GM18505 (cell line): ENCODE data around the gene DOP1B.

Source experiments
- ATAC-seq: cut with Tn5 transposase; IDR thresholded peaks from one replicate; pipeline ENCODE4 v1.9.1; 2021; ENCODE audit not compliant: unreplicated experiment
- POLR2A ChIP-seq: IDR thresholded peaks from 4 replicates; pipeline ENCODE4 v1.6.1; 2011; ENCODE audit warnings: borderline replicate concordance; ENCODE audit not compliant: insufficient read depth, insufficient read length; ENCODE audit errors: extremely low read depth

The DOP1B gene, protein sequence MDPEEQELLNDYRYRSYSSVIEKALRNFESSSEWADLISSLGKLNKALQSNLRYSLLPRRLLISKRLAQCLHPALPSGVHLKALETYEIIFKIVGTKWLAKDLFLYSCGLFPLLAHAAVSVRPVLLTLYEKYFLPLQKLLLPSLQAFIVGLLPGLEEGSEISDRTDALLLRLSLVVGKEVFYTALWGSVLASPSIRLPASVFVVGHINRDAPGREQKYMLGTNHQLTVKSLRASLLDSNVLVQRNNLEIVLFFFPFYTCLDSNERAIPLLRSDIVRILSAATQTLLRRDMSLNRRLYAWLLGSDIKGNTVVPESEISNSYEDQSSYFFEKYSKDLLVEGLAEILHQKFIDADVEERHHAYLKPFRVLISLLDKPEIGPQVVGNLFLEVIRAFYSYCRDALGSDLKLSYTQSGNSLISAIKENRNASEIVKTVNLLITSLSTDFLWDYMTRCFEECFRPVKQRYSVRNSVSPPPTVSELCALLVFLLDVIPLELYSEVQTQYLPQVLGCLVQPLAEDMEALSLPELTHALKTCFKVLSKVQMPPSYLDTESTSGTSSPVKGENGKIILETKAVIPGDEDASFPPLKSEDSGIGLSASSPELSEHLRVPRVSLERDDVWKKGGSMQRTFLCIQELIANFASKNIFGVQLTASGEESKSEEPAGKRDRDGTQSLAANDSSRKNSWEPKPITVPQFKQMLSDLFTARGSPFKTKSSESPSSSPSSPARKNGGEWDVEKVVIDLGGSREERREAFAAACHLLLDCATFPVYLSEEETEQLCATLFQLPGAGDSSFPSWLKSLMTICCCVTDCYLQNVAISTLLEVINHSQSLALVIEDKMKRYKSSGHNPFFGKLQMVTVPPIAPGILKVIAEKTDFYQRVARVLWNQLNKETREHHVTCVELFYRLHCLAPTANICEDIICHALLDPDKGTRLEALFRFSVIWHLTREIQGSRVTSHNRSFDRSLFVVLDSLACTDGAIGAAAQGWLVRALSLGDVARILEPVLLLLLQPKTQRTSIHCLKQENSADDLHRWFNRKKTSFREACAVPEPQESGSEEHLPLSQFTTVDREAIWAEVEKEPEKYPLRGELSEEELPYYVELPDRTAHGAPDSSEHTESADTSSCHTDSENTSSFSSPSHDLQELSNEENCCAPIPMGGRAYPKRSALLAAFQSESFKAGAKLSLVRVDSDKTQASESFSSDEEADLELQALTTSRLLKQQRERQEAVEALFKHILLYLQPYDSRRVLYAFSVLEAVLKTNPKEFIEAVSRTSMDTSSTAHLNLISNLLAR (N-terminal part only)

DNA sequence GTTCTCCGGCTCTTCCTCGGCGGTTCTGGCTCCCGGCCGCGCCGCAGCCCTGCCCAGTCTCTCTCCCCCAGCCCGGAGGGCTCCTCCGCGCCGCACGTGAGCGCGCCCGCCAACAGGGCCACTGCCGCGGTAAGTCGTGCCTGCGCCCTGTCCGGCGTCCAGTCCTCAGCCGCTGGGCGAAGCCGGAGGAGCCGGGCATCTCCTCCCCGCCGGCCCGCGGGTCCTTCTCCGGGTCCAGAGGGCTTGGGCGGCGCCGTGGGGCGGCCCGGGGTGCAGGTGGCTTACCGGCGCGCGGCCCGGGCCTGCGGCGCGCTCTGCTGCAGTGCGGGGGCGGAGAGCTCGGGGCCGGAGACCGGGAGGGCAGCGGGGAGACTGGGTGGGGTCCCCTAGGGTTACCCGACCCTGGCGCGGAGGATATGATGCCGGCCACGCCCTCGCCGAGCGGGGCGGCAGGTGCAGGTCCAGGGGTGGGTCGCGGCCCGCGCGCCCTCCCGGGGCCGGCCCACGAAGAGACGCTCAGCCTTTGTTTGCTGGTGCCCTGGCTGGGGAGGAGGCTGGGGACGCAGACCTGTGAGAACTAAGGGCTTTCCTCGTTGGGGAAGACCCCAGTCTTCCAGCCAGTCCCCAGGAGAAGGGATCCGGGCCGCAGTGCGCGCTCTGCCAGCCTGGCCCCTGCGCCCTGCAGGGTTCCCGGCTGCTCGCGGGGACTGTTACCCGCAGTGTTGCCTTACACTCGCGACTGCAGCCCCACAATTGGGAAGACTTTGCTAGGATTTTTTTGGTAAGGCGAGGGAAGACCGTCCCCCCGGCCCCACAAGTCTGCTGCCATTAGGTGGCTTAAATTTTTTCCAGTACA, at the start of gene DOP1B:
DOP1B (plus strand) TSS at position 10 of the 856 bp plus-strand sequence. CDS start 7,910 bp downstream, outside the sequence.
- TF ChIP-seq POLR2A: peak; percentile 45
- peak; percentile 27 for ATAC-seq

DNA sequence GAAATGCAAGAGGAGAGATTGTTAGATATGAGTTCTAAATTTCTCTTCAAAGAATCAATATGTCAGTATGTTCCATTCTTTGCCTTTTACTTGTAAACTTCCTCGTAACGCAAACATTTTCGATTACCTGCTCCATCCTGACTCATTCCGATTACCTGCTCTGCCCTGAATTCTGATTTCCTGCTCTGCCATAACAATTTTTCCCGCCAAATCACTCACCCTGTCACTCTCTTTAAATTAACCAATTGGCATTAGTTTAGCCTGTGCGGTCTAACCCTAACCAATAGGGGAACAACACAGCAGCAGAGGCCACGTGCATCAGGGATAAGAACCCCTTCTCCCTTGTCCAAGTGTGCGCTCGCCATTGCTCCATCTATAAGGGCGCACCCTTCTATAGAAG, 46.8 kb upstream of the DOP1B start:
- TF ChIP-seq POLR2A: no peak
- ATAC-seq: no peak

GRCh38 chr21:36111238-36111637, 45.4 kb upstream of the DOP1B start:
- TF ChIP-seq POLR2A: no peak
- no peak for ATAC-seq

GRCh38 chr21:36113647-36114428, 42.8 kb upstream of the DOP1B start:
- ATAC-seq: no peak
- TF ChIP-seq POLR2A: no peak

- TF ChIP-seq POLR2A: no peak
- no peak for ATAC-seq
These were observed 41.4 kb upstream of the DOP1B start for GRCh38 chr21:36115138-36115730.

DNA sequence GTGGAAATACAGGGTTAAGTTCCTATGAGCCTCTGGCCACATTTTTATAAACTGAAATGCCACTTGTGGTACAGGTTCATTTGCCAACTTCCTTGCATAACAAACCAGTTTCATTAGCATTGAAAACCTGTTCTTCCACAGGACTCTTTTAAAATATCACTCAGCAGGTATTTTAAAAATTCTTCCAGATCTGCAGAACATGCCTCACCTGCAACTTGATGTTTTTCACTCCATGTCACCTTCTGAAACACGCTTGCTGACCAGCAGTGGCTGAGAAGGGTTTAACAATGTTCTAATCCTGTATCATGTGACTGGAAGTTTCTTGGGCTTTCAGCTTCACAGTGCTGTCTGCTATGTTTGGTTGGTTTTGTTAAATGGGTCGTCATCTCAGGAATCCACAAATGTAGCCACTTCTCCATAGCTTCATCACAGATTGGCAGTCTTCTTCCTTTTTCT, 39.3 kb upstream of the DOP1B start:
- no peak for ATAC-seq

DNA sequence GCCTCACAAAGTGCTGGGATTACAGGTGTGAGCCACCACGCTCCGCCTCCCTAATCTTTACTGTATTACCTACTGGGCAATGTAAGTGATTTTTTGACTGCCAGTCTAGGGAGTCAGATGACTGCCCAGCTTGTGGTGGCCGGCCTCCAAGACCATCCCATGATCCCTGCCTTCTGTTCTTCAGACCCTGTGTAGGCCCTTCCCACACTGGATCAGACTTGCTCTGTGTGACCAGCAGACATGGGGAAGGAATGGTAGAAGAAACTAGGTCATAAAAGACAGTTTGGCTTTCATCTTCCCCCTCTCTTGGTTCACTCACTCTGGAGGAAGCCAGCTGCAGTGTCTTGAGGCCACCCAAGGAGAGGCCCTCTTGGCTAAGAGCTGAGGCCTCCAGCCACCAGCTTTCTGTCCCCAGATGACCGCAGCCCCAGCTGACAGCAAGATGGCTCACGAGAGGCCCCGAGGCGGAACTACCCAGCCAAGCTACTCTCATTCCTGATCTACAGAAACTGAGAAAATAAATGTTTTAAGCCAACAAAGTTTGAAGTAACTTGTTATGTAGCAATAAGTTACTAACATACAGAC, 36.2 kb upstream of the DOP1B start:
- no peak for TF ChIP-seq POLR2A
- no peak for ATAC-seq

More for the DNA sequence above, 39.3 kb upstream of the DOP1B start:
- TF ChIP-seq POLR2A: no peak

GRCh38 chr21:36122977-36123376, 33.6 kb upstream of the DOP1B start:
- no peak for ATAC-seq
- no peak for TF ChIP-seq POLR2A

GRCh38 chr21:36124395-36124794, 32.2 kb upstream of the DOP1B start:
- ATAC-seq: no peak
- no peak for TF ChIP-seq POLR2A

DNA sequence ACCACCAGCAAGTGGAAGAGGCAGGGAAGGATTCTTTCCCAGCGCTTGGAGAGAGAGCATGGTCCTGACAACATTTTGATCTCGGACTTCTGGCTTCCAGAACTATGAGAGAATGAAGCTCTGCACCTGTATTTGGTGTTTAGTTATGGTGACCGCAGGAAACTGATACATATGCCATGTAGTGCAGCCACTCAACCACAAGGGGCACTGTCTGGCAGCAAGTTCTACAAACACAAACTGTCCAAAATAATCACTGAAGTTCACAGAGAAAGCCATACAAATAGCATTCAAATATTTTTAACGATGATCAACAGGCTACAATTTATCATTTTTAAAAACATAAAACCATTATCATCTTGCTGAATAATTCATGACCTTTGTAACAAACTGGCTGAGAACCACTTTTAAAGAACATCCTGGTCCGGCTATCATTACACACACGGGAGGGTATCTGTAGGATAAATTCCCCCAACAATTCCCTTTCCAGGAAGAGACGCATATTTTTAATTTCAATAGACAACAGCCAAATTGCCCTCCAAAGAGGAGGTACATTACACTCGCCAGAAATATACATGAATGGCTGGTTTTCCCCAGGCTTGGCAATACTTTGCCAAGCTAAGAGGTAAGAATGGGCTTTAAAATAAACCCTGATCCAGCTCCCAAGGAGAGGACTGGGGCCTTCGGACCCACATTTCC, 31.0 kb upstream of the DOP1B start:
- no peak for ATAC-seq
- TF ChIP-seq POLR2A: no peak
